Osteocyte (in vitro differentiated cells): ENCODE measurements around the gene EPDR1. TPM values are rescaled to one million over a fixed set of nuclear protein-coding genes. Genes with fewer than 3 reads are reported as not detected.

ENCODE experiments used
- DNase-seq: peaks from one replicate; pipeline ENCODE4 v3.0.0; 2021; ENCODE audit warnings: mixed read lengths; ENCODE audit not compliant: unreplicated experiment; ENCODE audit errors: extremely low spot score
- H3K27ac Mint-ChIP-seq: one replicate; pipeline ENCODE4 v1.8.0; 2021; ENCODE audit warnings: mild to moderate bottlenecking, mixed read lengths; ENCODE audit not compliant: unreplicated experiment
- H3K27me3 Mint-ChIP-seq: one replicate; pipeline ENCODE4 v1.8.0; 2021; ENCODE audit warnings: mixed read lengths; ENCODE audit not compliant: unreplicated experiment
- H3K36me3 Mint-ChIP-seq: one replicate; pipeline ENCODE4 v1.8.0; 2021; ENCODE audit warnings: mixed read lengths; ENCODE audit not compliant: unreplicated experiment
- H3K4me1 Mint-ChIP-seq: one replicate; pipeline ENCODE4 v1.8.0; 2021; ENCODE audit warnings: mixed read lengths; ENCODE audit not compliant: unreplicated experiment
- H3K4me3 Mint-ChIP-seq: one replicate; pipeline ENCODE4 v1.8.0; 2021; ENCODE audit warnings: mild to moderate bottlenecking, moderate library complexity, mixed read lengths; ENCODE audit not compliant: unreplicated experiment
- H3K9me3 Mint-ChIP-seq: one replicate; pipeline ENCODE4 v1.8.0; 2021; ENCODE audit warnings: mixed read lengths; ENCODE audit not compliant: unreplicated experiment
- total RNA-seq: library from RNA; stranded (reverse); gene quantifications from 2 replicates; pipeline ENCODE4 v1.2.1, GENCODE V29; 2021
- TF ChIP-seq, protein P1 (sequence below): fragments of 200-600 bp; sonication (generic); IDR thresholded peaks from 2 replicates; pipeline ENCODE4 v1.5.0; 2021; ENCODE audit warnings: antibody characterized with exemption, mild to moderate bottlenecking, moderate library complexity

Gene EPDR1
- total RNA-seq, 1 donor from 2014 or later = 16.6 TPM

DNA sequence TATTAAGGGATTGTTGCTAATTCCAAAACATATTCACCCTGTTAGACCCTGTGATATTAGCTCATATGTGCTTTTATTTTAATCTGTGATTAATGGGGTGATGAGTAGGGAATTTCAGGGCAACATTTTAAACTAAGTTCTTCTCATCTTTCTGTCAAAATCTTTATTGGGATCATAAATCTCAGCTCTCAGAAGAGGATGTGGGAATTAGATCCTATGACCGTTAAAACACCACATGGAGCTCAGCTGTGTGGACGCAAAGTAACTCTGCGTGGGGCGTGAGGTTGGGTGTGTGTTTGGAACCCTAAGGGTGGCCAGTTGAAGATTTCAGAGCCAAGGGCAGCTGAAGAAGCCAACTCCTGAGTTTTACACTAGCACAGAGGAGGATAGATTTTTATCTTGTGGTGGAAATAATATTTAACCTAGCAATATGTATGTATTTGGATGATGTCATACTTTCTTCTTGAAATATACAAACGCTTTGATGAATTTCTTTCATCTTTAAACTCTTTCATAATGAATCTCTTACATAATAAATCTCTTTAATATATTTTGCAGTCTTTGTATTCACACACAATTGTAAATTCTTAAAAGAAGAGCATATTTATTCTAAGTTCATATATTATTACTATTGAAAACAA, 64.4 kb downstream of the EPDR1 start:
- Mint-ChIP-seq H3K27me3 (peaks cover 19% of the 10 kb centered on the region), H3K4me3 (no peak overlapping the region), H3K9me3 (no peaks in the 10 kb centered on the region), H3K4me1 (peaks cover 21% of the 10 kb centered on the region), H3K36me3 (no peaks in the 10 kb centered on the region), H3K27ac (no peak overlapping the region)
- DNase-seq = no peak
- TF ChIP-seq, protein P1, sequence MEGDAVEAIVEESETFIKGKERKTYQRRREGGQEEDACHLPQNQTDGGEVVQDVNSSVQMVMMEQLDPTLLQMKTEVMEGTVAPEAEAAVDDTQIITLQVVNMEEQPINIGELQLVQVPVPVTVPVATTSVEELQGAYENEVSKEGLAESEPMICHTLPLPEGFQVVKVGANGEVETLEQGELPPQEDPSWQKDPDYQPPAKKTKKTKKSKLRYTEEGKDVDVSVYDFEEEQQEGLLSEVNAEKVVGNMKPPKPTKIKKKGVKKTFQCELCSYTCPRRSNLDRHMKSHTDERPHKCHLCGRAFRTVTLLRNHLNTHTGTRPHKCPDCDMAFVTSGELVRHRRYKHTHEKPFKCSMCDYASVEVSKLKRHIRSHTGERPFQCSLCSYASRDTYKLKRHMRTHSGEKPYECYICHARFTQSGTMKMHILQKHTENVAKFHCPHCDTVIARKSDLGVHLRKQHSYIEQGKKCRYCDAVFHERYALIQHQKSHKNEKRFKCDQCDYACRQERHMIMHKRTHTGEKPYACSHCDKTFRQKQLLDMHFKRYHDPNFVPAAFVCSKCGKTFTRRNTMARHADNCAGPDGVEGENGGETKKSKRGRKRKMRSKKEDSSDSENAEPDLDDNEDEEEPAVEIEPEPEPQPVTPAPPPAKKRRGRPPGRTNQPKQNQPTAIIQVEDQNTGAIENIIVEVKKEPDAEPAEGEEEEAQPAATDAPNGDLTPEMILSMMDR = no peak

DNA sequence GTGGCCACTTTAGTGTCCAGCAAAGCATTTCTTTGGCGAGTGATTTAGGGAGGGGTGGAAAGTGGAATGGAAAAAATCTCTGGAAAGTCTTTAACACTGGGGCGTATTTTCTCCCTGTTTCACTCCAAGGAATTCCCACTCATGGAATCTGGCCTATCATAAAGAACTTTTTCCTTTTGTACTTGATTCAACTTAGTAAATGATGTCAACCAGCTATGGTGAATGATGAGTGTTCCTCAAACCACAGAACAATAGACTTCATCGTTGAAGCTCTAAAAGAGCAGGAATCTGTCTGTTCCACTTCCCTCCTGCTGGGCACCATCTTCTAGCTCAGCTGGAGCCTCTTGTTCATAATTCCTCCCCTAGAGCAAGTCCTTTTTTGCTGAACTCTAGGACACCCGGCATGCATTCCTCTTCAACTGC, 66.5 kb downstream of the EPDR1 start:
- peaks cover 21% of the 10 kb centered on the region for H3K4me1 Mint-ChIP-seq
- H3K36me3 Mint-ChIP-seq = no peaks in the 10 kb centered on the region
- H3K4me3 Mint-ChIP-seq = no peak overlapping the region
- TF ChIP-seq, protein P1 = no peak
- no peak for DNase-seq
- H3K27me3 Mint-ChIP-seq = peaks cover 19% of the 10 kb centered on the region
- no peaks in the 10 kb centered on the region for H3K9me3 Mint-ChIP-seq
- peak overlapping the region; percentile 5 for H3K27ac Mint-ChIP-seq

- H3K4me1 Mint-ChIP-seq = peaks cover 21% of the 10 kb centered on the region
- peaks cover 14% of the 10 kb centered on the region for H3K27me3 Mint-ChIP-seq
- no peak for DNase-seq
- TF ChIP-seq, protein P1 = no peak
- H3K27ac Mint-ChIP-seq = peak overlapping the region; percentile 28
- no peak overlapping the region for H3K4me3 Mint-ChIP-seq
- no peaks in the 10 kb centered on the region for H3K36me3 Mint-ChIP-seq
- H3K9me3 Mint-ChIP-seq = no peaks in the 10 kb centered on the region
Observed at GRCh38 chr7:37987732-37988131, 67.3 kb downstream of the EPDR1 start.

- no peak for DNase-seq
- Mint-ChIP-seq H3K9me3 (no peaks in the 10 kb centered on the region), H3K4me1 (peaks cover 21% of the 10 kb centered on the region), H3K27me3 (peaks cover 6% of the 10 kb centered on the region), H3K27ac (no peak overlapping the region), H3K36me3 (no peaks in the 10 kb centered on the region), H3K4me3 (no peak overlapping the region)
- TF ChIP-seq, protein P1 = no peak
Observed at GRCh38 chr7:37988721-37989650, 68.5 kb downstream of the EPDR1 start.

DNA sequence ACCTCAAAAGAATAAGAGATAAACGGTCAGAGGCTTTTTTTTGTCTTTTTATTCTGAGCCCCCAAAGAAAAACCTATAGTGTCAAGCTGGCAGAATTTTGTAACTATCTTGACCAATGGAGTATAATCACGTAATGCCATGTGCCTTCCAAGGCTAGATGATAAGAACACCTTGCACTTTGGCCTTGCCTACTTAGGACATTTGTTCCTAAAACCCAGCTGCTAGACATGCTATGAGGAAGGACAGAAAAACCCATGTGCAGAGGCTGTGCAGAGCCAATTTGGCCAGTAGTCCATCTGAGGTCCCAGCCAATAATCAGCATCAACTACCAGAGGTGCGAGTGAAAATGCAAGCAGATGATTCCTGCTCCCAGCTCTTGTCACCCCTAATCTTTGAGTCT, 69.9 kb downstream of the EPDR1 start:
- Mint-ChIP-seq H3K27me3 (peaks cover 3% of the 10 kb centered on the region), H3K27ac (no peak overlapping the region)

More for the DNA sequence above, 69.9 kb downstream of the EPDR1 start:
- TF ChIP-seq, protein P1 = no peak
- Mint-ChIP-seq H3K4me3 (no peak overlapping the region), H3K4me1 (peaks cover 21% of the 10 kb centered on the region), H3K36me3 (no peaks in the 10 kb centered on the region), H3K9me3 (no peaks in the 10 kb centered on the region)
- DNase-seq = no peak
